T-helper 1 cell treated with Interleukin-12 subunit alpha and Interleukin-12 subunit beta and Interleukin-4 antibody, amounts not matched to agents 30 ng/mL and 1 ng/mL, for 36 hours (primary cell): ENCODE results near the gene FGD6. TPM values are rescaled to one million over a fixed set of nuclear protein-coding genes. Genes with fewer than 3 reads are reported as not detected.
"Not testable (repeated sequence)": the region's sequence is repeated elsewhere in the genome, so short reads cannot be mapped to it uniquely, and the experiment has no call there.

ENCODE experiments used
- intact Hi-C: fragments of 100-400 bp; cut with micrococcal nuclease; formaldehyde crosslinking; loops from one replicate; pipeline ENCODE4 v1.15.1; 2024
- total RNA-seq: library from RNA; stranded (reverse); gene quantifications from 2 replicates; pipeline ENCODE4 v1.2.3, GENCODE V29; 2022

FGD6 gene
- 0.76 and 1.0 TPM in 2 replicates for total RNA-seq

GRCh38 chr12:95217377-95218149 is at the start of gene FGD6, which contains the start of gene VEZT:
Gene FGD6, minus strand, starts transcription at chr12:95217467. Its CDS starts 227 bp downstream, at chr12:95217240.
Gene VEZT, plus strand, starts transcription at chr12:95217807. Its CDS starts 44 bp downstream, at chr12:95217851.
- intact Hi-C loops = loop anchor here (1.0 to 10.0 kb wide), 24 partner anchors 15 to 1841 kb away; partner anchors contain the start of genes AMDHD1, CCDC38, CEP83 and CFAP54

GRCh38 chr12:95266254-95266653 is 49.0 kb upstream of the FGD6 start:
- intact Hi-C loops = no loop called here

DNA sequence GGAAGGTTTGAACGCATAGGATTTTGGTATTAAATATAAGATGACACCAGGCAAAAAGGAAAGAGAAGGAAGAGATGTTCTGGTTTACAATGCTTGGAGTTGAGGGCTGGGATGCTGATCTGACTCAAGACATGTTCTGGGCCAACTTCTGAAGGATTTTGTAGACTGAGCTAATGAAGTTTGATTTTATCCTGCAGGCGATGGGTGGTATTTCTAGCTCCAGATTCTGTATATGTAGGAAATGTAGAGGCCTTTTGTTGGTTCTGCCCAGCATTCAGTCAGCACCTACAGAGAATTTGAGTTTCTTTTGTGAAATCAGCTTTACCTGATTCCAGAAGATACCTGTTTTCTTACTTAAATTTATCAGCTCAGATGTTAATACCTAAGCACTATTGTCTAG is 48.5 kb upstream of the FGD6 start:
- intact Hi-C loops = no loop called here

DNA sequence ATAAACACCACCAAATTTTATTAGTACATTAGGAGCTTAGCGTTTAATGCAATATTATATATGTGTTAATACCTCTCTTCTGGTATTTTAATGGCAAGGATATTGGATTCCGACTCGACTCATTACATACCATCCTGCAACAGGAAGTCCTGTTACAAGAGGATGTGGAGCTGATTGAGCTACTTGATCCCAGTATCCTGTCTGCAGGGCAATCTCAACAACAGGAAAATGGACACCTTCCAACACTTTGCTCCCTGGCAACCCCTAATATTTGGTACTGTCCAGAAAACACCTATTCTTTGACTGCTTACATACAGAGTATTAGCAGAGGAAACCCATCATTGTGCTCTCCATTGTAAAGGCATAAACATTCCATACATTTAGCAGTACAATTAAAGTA is 45.5 kb upstream of the FGD6 start:
- intact Hi-C loops = no loop called here

DNA sequence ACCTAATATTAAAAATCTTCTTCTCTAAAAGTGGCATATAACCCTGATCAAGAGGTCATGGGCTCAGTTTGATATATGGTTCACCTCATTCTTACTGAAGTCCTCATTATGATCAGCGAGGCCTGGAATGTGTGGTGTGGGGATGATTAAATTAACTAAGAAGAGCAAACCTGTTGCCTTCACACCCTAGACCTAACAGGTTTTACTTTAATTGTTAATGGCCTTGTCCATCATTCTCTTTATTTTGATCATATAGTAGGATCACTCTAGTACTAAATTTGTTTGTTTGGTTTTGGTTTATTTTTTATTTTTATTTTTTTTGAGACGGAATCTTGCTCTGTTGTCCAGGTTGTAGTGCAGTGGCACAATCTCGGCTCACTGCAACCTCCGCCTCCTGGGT is 43.8 kb upstream of the FGD6 start:
- intact Hi-C loops = no loop called here

- intact Hi-C loops = no loop called here
These were observed 42.1 kb upstream of the FGD6 start for GRCh38 chr12:95259368-95259767.

- intact Hi-C loops = no loop called here
These were observed 41.5 kb upstream of the FGD6 start for GRCh38 chr12:95258803-95259202.

GRCh38 chr12:95258151-95258550 is 40.9 kb upstream of the FGD6 start:
- intact Hi-C loops = no loop called here

- intact Hi-C loops = no loop called here
These were observed 40.3 kb upstream of the FGD6 start for GRCh38 chr12:95257541-95257940.

DNA sequence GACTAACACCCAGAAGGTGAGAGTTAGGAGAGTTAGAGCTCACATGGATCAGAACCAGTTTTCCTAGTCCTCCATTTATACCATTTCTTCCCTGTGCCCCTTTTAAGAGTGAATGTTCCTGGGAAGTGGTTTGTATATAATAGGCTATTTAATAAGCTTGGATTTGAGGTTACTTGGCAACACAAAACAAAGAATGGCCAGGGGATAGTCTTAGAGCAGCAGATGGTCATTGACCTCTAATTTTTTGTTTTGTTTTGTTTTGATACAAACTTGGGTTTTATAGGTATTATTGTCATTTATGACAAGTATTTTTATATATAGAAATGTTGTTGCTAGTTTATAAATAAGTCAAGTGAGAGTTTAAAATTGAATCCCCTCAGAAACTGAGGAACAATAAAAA is 36.1 kb upstream of the FGD6 start:
- intact Hi-C loops = no loop called here

- intact Hi-C loops = no loop called here
These were observed 31.5 kb upstream of the FGD6 start for GRCh38 chr12:95248604-95249360.

DNA sequence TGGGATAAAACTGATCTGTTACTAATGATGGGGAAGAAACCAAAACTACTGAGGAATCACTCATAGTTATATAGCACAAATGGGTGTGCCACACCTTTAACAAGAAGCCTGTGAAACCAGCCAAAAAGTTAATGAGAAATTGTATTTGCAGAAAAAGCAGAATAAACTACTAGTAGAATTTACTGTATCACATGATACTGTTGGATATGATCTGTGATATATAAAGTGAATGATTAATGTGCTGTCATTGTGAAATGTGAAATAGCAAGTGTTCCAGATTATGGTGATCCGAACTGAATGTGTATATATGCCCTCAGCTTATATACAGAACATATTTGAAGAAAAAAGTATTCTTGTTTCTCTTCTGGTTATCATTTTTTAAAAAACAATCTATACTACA is 30.8 kb upstream of the FGD6 start:
- intact Hi-C loops = no loop called here

- intact Hi-C loops = no loop called here
These were observed 27.1 kb upstream of the FGD6 start for GRCh38 chr12:95244350-95244749.

DNA sequence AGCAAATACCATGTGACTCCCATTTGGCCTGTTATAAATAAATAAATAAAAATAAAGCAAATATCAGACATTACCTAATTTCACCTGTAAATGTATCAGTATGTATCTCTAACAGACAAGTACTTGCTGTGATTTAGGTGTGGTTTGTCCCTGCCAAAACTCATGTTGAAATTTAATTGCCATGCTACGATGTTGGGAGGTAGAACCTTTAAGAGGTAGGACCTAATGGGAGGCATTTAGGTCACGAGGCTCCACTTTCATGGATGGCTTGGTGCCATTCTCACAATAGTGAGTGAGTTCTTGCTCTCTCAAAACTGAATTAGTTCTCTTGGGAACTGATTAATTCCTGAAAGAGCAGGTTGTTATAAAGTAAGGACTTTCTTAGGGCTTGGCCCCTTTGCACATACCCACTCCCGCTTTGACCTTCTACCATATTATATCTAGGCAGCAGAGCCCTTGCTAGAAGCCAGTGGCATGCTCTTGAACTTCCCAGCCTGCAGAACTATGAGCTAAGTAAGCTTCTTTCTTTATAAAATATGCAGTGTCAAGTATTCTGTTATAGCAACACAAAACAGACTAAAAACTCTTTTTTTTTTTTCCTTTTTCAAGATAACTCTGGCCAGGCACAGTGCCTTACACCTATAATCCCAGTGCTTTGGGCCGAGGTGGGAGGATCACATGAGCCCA is 26.4 kb upstream of the FGD6 start:
- intact Hi-C loops = no loop called here

GRCh38 chr12:95241761-95242506 is 24.7 kb upstream of the FGD6 start:
- intact Hi-C loops = no loop called here

- intact Hi-C loops = not testable (repeated sequence)
These were observed 23.9 kb upstream of the FGD6 start for GRCh38 chr12:95241138-95241537.

- intact Hi-C loops = no loop called here
These were observed 23.3 kb upstream of the FGD6 start for GRCh38 chr12:95240556-95240955.

- intact Hi-C loops = not testable (repeated sequence)
These were observed 22.6 kb upstream of the FGD6 start for GRCh38 chr12:95239835-95240234.

DNA sequence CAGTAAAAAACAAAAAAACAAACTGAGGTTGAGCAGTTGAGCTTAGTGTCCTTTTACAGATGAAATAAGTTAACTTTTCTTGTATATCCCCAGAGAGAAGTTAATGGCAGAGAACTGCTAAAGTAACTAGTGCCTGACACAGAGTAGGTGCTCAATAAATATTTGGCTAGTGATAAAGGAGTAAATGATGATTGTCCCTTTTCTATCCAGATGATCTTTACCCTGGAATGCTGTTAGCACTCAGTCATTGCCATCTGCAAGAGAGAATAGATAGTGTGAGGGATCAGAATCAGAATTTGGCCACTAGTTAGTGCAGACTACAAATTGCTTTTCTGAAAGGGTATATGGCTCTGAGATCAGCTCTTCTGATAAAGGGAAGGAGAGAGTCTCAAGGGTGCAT is 21.9 kb upstream of the FGD6 start:
- intact Hi-C loops = no loop called here

DNA sequence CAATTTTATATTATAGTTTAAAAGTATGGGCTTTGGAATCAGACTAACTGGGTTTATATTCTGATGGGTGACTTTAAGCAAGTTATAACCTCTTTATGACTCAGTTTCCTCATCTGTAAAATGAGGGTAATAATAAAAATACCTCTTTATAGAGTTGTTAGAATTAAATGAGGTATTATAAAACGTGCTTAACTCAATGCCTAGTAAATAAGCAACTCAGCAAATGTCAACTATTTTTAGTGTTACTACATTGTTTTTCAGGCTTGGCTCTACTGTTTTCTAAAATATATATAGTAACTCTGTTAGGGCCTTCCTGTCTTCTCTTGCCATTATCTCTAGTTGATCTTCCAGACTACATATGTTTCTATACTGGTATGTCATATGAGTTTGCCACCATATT is 20.9 kb upstream of the FGD6 start:
- intact Hi-C loops = no loop called here

- intact Hi-C loops = no loop called here
These were observed 20.0 kb upstream of the FGD6 start for GRCh38 chr12:95237315-95237714.
